ENCODE results near the gene CPVL.

DNA sequence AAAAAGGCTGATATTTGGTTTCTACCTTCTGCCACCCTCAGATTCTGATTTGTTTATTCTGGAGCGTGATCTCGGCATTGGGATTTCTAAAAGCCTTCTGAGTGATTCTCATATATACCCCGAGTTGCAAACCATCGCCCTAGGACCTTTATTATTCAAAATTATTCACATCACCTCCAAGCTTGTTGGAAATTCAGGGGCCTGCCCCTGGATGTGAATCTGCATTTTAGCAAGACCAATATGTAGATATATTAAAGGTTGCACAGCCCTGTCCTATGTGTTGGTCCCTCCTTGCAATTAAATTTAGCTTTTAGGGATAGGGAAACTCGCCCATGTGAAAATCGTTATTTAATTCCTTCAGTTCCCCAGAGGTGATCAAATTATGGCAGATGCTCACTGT is 39.3 kb upstream of the CPVL start:
- TF ChIP-seq, protein P1, sequence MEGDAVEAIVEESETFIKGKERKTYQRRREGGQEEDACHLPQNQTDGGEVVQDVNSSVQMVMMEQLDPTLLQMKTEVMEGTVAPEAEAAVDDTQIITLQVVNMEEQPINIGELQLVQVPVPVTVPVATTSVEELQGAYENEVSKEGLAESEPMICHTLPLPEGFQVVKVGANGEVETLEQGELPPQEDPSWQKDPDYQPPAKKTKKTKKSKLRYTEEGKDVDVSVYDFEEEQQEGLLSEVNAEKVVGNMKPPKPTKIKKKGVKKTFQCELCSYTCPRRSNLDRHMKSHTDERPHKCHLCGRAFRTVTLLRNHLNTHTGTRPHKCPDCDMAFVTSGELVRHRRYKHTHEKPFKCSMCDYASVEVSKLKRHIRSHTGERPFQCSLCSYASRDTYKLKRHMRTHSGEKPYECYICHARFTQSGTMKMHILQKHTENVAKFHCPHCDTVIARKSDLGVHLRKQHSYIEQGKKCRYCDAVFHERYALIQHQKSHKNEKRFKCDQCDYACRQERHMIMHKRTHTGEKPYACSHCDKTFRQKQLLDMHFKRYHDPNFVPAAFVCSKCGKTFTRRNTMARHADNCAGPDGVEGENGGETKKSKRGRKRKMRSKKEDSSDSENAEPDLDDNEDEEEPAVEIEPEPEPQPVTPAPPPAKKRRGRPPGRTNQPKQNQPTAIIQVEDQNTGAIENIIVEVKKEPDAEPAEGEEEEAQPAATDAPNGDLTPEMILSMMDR (conservative IDR thresholded peaks at IDR 0.05; ENCODE audit: low read depth, low read length): no peak
- no peak for TF ChIP-seq EZH2 (IDR thresholded peaks at IDR 0.05; ENCODE audit: borderline replicate concordance, low read depth, low read length, poor library complexity, severe bottlenecking)
